ENCODE results near the gene CD81. TPM values are rescaled to one million over a fixed set of nuclear protein-coding genes. Genes with fewer than 3 reads are reported as not detected.

CD81 gene
- total RNA-seq, 1 donor from 2014 or later = 801 TPM

DNA sequence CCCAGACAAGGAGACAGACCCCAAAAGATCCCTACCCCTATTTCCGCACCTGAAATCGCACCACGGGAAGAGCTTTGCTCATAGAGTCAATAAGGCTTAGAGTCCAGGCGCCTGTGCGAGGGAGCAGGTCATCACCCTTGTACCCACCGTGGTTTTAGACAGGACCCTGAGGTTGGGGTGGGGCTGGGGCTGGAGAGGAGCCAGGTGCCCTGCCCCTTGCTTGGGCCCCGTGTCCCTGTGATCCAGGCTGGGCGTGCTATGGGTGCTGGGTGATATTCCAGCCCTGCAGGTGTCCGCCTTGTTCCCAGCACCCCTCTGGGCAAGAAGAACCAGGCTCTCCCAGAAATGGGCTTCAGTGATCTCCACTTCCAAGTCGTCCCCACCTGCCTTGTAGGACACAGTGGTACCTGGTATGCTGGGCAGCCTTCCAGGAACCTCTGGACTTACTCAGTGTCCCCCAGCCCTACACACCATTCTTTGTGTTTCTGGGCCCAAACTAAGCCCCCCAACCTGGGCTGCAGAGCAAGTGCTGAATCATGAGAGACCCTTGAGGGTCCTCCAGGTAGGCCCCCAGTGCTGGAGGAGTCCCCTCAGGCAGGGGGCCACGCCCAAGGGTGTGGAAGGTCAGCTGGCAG lies 4.5 kb downstream of the CD81 start:
- intact Hi-C loops (cut with DNase I) = no loop called here
- DNase-seq (ENCODE audit: low spot score in 2 of 2) = no peak
- Histone ChIP-seq H3K27ac (peak overlapping the region; percentile 97 to 99), H3K36me3 (peaks cover 6 to 9% of the 10 kb centered on the region in 2 donors), H3K27me3 (no peaks in the 10 kb centered on the region), H3K4me1 (peaks cover 27 to 63% of the 10 kb centered on the region in 2 donors), H3K9me3 (no peaks in the 10 kb centered on the region), H3K4me3 (no peak overlapping the region)
- TF ChIP-seq, protein P1, sequence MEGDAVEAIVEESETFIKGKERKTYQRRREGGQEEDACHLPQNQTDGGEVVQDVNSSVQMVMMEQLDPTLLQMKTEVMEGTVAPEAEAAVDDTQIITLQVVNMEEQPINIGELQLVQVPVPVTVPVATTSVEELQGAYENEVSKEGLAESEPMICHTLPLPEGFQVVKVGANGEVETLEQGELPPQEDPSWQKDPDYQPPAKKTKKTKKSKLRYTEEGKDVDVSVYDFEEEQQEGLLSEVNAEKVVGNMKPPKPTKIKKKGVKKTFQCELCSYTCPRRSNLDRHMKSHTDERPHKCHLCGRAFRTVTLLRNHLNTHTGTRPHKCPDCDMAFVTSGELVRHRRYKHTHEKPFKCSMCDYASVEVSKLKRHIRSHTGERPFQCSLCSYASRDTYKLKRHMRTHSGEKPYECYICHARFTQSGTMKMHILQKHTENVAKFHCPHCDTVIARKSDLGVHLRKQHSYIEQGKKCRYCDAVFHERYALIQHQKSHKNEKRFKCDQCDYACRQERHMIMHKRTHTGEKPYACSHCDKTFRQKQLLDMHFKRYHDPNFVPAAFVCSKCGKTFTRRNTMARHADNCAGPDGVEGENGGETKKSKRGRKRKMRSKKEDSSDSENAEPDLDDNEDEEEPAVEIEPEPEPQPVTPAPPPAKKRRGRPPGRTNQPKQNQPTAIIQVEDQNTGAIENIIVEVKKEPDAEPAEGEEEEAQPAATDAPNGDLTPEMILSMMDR (IDR thresholded peaks at IDR 0.05) = no peak

DNA sequence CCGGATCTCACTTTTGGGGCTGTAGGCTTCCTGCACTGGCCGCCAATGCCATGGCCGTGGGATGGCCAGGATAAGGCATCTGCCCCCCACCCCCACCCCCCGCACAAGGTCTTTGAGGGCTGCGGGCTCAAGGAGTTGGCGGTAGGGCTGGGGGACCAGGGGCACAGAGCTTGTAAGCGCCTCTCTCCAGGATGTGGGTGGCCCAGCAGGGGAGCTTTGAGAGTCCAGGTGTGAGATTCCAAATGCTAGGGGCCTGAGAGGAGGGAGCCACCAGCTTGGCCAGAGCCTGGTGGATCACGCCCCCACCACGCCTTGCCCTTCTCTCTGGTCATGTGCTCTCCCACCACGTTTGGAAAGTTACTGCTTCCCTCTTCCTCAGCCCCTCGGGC lies 5.0 kb downstream of the CD81 start:
- Histone ChIP-seq H3K9me3 (no peaks in the 10 kb centered on the region), H3K27me3 (no peaks in the 10 kb centered on the region), H3K36me3 (peaks cover 6 to 9% of the 10 kb centered on the region in 2 donors), H3K4me3 (no peak overlapping the region), H3K27ac (peak overlapping the region; percentile 97 to 99), H3K4me1 (peaks cover 25 to 65% of the 10 kb centered on the region in 2 donors)
- TF ChIP-seq, protein P1 (IDR thresholded peaks at IDR 0.05) = no peak
- intact Hi-C loops (cut with DNase I) = no loop called here
- no peak for DNase-seq (ENCODE audit: low spot score in 2 of 2)

DNA sequence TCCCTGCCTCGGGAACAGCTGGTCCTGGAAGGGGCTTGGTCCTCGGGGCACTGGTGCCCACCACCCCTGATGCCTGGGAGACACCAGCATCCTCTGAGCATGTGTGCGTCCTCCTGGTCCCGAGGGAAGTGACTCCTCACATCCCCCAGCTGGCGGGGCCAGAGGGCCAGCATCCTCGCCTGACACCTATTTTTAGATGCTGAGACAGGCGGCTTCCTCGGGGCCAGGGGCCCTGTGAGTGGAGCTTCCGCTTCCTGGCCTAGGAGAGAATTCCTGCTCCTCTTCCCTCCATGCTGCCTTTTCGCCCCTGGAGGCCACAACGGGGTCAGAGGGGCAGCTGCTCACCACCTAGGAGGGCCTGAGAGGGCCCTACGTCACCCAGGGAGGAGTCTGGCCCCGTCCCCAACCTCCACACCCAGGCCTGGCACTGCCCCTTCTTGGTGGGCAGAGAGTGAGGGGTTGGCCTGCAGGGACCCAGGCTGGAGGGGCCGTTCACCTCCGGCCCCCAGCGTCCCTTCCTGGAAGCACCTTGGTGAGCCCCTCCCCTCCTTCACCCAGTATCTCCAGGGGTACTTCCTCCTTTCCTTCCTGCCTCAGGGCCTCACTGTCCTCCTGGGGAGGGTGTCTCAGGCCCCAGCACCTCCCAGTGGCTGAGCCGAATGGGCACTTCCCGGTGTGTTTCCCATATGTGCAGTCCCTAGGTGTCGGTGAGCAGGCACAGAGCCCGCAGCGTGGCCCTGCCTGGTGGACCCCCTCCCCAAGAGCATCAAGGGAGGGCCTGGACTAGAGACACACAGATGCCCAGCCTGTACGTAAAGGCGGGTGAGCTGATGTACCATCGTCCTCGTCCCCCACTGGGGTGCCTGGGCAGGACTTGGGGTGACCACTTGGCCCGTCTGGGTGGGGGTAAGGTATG lies 6.1 kb downstream of the CD81 start:
- peak in 1 of 2 donors; percentile 86 for DNase-seq (ENCODE audit: low spot score in 2 of 2)
- H3K36me3 ChIP-seq = peaks cover 6 to 9% of the 10 kb centered on the region in 2 donors
- TF ChIP-seq, protein P1 (IDR thresholded peaks at IDR 0.05) = peak in 1 of 3 experiments; percentile 9
- H3K4me3 ChIP-seq = peak overlapping the region; percentile 25 to 28
- intact Hi-C loops (cut with DNase I) = no loop called here
- peaks cover 29 to 75% of the 10 kb centered on the region in 2 donors for H3K4me1 ChIP-seq
- peak overlapping the region; percentile 97 to 99 for H3K27ac ChIP-seq
- H3K27me3 ChIP-seq = no peaks in the 10 kb centered on the region
- no peaks in the 10 kb centered on the region for H3K9me3 ChIP-seq

DNA sequence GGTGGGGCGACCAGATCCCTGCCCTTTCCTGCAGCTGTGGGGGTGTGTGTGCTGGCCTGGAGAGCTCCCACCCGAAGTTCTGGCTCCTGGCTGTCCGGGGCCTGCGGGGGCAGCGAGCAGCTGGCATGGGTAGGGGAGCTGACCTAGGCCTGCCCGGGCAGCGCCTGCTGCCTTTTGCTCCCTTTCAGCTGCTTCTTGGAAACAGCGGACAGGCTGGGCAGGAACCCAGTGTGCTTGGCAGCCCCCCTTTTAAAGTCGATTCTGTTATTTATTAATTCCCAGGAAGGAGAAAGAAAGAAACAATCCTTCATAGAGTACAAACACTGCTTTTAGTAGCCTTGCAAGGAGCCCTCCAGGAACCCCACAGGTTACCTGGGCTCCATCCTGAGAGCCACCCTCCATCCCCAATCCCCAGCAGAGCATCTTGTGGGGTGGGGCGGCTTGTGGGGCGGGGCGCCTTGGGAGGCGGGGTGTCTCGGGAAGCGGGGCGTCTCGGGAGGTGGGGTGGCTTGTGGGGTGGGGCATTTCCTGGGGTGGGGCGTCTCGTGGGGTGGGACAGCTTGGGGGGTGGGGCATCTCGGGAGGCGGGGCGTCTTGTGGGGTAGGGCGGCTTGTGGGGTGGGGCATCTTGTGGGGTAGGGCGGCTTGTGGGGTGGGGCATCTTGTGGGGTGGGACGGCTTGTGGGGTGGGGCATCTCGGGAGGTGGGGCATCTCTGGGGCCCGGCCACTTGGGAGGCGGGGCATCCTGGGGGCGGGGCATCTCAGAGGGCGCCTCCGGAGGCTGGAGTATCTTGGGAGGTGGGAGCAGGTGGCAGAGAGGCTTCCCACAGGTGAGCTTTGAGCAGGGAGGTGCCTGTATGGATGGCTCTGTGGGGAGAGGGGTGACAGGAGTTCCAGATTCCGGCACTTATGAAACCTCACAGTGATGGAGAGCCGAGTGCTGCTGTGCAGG lies 7.0 kb downstream of the CD81 start:
- peaks cover 6 to 9% of the 10 kb centered on the region in 2 donors for H3K36me3 ChIP-seq
- H3K27ac ChIP-seq = peak overlapping the region; percentile 97 to 99
- DNase-seq (ENCODE audit: low spot score in 2 of 2) = no peak
- TF ChIP-seq, protein P1 (IDR thresholded peaks at IDR 0.05) = no peak
- H3K9me3 ChIP-seq = no peaks in the 10 kb centered on the region
- intact Hi-C loops (cut with DNase I) = no loop called here
- H3K27me3 ChIP-seq = no peaks in the 10 kb centered on the region
- H3K4me3 ChIP-seq = peak overlapping the region in 1 of 2 donors; percentile 28
- H3K4me1 ChIP-seq = peaks cover 29 to 78% of the 10 kb centered on the region in 2 donors
